Measurements from ENCODE around the gene MRPL39. TPM values are rescaled to one million over a fixed set of nuclear protein-coding genes. Genes with fewer than 3 reads are reported as not detected.
A peak's percentile ranks its signal among the peaks of the same experiment; 100 is the strongest.

MRPL39 gene
- total RNA-seq, 4 donors from 2014 or later, result 10.3 to 55.1 (median 21.6) TPM

DNA sequence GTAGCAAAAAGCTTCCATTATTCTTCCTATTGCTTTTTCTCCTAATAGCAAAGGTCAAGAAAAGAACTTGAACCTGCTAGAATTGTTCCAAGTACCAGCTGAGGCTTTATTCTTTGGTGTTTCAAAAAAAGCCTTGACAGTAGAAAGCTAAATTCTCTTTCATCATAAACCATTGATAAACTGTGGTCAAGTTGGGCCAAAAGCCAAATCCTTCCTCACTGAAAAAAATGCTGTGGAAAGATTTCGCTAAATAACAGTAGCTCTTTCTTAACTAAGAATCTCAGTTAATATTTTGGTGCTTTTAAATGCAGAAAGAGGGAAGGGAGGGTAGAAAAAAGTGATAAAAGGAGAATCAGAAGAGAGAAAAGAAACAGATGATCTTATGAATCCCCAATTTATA lies 17.8 kb upstream of the MRPL39 start:
- Histone ChIP-seq H3K9me3 (no peaks in the 10 kb centered on the region), H3K4me1 (no peaks in the 10 kb centered on the region), H3K27me3 (no peaks in the 10 kb centered on the region), H3K27ac (peak overlapping the region in 1 of 2 donors; percentile 35), H3K4me3 (no peak overlapping the region), H3K36me3 (no peaks in the 10 kb centered on the region)
- intact Hi-C loops (cut with DNase I; ENCODE audit: low total_unique reads), result no loop called here
- DNase-seq, result no peak
- no peak for TF ChIP-seq CTCF (IDR thresholded peaks at IDR 0.05)
- no peak for TF ChIP-seq POLR2A (IDR thresholded peaks at IDR 0.05)

- H3K9me3 ChIP-seq, result no peaks in the 10 kb centered on the region
- TF ChIP-seq POLR2A (IDR thresholded peaks at IDR 0.05), result no peak
- TF ChIP-seq CTCF (IDR thresholded peaks at IDR 0.05), result no peak
- peak overlapping the region in 1 of 2 donors; percentile 13 for H3K27ac ChIP-seq
- DNase-seq, result no peak
- no peak overlapping the region for H3K4me3 ChIP-seq
- intact Hi-C loops (cut with DNase I; ENCODE audit: low total_unique reads), result no loop called here
- no peaks in the 10 kb centered on the region for H3K36me3 ChIP-seq
- H3K27me3 ChIP-seq, result no peaks in the 10 kb centered on the region
- no peaks in the 10 kb centered on the region for H3K4me1 ChIP-seq
These were observed 17.2 kb upstream of the MRPL39 start for GRCh38 chr21:25624511-25624910.

DNA sequence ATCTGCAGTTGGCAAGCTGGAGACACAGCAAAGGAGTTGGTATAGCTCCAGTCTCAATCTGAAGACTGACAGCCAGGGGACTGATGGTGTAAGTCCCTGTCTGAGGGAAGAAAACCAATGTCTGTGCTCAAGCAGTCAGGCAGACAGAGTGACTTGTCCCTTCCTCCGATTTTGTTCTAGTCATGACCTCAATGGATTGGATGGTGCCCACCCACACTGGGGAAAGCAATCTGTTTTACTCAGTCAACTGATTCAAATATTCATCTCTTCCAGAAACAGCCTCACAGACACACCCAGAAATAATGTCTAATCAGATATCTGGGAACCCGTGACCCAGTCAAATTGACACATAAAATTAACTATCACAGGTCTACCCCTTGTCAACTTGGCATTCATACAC lies 11.9 kb upstream of the MRPL39 start:
- no peaks in the 10 kb centered on the region for H3K36me3 ChIP-seq
- no peaks in the 10 kb centered on the region for H3K4me1 ChIP-seq
- TF ChIP-seq CTCF (IDR thresholded peaks at IDR 0.05), result no peak
- TF ChIP-seq POLR2A (IDR thresholded peaks at IDR 0.05), result no peak
- H3K27me3 ChIP-seq, result no peaks in the 10 kb centered on the region
- intact Hi-C loops (cut with DNase I; ENCODE audit: low total_unique reads), result no loop called here
- no peaks in the 10 kb centered on the region for H3K9me3 ChIP-seq
- H3K27ac ChIP-seq, result no peak overlapping the region
- no peak for DNase-seq
- no peak overlapping the region for H3K4me3 ChIP-seq

DNA sequence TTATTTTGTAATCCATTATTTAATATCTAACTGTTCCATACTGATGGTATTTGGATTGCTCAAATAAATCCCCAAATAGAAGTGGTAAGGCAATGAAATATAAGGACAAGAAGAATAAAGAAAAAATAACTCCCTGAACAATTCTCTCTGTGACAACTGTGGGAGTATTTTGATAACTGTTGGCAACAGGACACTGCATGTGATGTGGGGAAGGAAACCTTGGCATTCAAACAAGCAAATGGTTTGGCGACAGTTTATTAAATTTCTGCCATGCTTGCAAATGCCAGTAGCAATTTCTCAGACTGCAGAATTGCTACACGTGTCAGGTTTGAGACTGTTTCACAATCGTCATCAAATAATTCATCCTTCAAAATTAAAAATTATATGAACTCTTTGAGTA lies 8.6 kb upstream of the MRPL39 start:
- Histone ChIP-seq H3K27ac (no peak overlapping the region), H3K9me3 (no peaks in the 10 kb centered on the region), H3K36me3 (no peaks in the 10 kb centered on the region), H3K27me3 (no peaks in the 10 kb centered on the region), H3K4me3 (no peak overlapping the region), H3K4me1 (no peaks in the 10 kb centered on the region)
- no peak for DNase-seq
- intact Hi-C loops (cut with DNase I; ENCODE audit: low total_unique reads), result no loop called here
- TF ChIP-seq POLR2A (IDR thresholded peaks at IDR 0.05) (no peak), CTCF (IDR thresholded peaks at IDR 0.05) (no peak)

DNA sequence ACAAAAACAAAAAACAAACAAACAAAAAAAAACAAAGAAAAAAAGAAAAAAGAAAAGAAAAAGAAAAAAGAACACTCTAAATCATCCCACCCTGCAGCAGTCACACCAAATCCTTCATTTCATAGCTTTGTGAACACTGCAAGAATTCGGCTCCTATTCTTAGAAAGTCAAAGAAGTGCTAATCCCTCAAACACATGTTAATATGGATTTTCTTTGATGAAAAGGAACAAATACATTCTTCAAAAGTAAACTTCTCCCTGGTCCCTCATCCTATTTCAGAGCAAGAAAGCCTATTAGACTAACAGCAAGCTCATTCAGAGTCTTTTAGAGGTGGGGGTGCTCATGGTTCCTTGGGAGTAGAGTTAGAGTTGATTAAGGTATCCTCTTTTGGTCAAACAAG lies 7.2 kb upstream of the MRPL39 start:
- no peak for DNase-seq
- no peaks in the 10 kb centered on the region for H3K4me1 ChIP-seq
- no peak overlapping the region for H3K4me3 ChIP-seq
- H3K9me3 ChIP-seq, result no peaks in the 10 kb centered on the region
- H3K36me3 ChIP-seq, result no peaks in the 10 kb centered on the region
- no peak overlapping the region for H3K27ac ChIP-seq
- H3K27me3 ChIP-seq, result no peaks in the 10 kb centered on the region
- TF ChIP-seq CTCF (IDR thresholded peaks at IDR 0.05) (no peak), POLR2A (IDR thresholded peaks at IDR 0.05) (no peak)
- intact Hi-C loops (cut with DNase I; ENCODE audit: low total_unique reads), result no loop called here

Data from uterus (tissue), 4 donors.